ENCODE data around the gene TLCD2.

GRCh38 chr17:1727876-1728630 lies 17.9 kb upstream of the TLCD2 start:
- TF ChIP-seq CTCF (conservative IDR thresholded peaks at IDR 0.05; ENCODE audit: low read depth, low read length) = no peak
- no peak for TF ChIP-seq EZH2 (IDR thresholded peaks at IDR 0.05; ENCODE audit: borderline replicate concordance, low read depth, low read length, poor library complexity, severe bottlenecking)
